Measurements from ENCODE around the gene FNDC5.

FNDC5 gene

GRCh38 chr1:32897082-32898049 lies 26.7 kb upstream of the FNDC5 start:
- no peak for DNase-seq (ENCODE audit: low read depth in 2 of 2)

- no peak for DNase-seq (ENCODE audit: low read depth in 2 of 2)
These were observed 25.7 kb upstream of the FNDC5 start for GRCh38 chr1:32896451-32896850.

DNA sequence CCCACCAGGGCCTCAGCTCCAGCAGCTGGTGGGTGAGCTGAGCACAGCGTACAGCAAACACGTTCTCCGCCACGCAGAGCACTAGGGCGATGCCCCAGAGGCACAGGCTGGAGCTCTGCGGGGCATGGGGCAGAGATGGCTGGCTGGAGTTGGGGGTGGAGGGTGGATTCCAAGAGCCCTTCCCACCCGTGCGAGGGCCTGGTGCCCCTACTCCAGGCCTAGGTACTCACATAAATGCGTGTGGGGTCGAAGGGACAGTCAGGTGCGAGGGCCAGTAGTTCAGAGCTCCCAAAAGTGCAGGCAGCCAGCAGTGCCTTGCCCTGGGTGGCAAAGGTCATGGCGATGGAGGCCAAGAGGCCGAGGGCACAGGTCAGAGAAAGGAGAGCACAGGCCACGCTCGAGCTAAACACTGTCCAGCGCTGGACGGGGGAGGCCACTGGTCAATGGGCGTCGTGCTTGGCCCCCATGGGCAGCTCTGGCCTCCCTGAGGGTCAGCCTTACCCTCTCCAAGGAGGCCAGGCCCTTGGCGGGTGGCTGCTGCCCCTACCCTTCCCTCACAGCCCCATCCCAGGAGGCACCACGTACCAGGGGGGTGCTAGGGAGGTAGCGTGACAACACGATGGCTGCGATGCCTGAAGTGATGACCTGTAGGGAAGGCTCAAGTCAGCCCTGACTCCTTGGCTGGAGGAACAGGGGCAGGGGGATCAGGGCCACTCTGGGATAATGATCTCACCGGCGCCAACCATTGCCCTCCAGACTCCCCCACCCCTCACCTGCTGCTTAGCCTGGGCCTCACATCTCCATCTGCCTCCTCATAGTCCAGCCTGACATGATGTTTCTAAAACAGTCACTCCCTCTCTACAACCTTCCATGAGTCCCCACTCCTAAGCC lies 24.9 kb upstream of the FNDC5 start:
- no peak for DNase-seq (ENCODE audit: low read depth in 2 of 2)

DNA sequence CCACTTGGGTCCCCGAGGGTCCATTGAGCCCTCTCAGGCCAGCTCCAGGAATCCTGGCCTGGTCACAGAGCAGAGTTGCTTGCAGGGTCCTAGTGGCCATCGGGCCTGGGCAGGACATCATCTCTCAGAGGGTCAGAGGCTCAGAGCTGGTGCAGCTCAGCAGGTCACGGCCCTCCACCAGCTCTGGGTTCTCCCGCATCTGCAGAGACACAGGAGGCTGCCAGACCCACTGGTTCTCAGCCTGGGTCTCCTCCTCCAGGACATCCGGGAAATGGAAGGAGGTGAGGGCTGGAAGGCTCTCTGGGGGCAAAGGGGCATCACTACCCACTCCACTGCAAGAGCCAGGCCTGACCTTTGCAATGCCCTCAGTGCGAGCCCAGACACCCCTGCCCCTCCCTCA lies 24.0 kb upstream of the FNDC5 start:
- no peak for DNase-seq (ENCODE audit: low read depth in 2 of 2)

DNA sequence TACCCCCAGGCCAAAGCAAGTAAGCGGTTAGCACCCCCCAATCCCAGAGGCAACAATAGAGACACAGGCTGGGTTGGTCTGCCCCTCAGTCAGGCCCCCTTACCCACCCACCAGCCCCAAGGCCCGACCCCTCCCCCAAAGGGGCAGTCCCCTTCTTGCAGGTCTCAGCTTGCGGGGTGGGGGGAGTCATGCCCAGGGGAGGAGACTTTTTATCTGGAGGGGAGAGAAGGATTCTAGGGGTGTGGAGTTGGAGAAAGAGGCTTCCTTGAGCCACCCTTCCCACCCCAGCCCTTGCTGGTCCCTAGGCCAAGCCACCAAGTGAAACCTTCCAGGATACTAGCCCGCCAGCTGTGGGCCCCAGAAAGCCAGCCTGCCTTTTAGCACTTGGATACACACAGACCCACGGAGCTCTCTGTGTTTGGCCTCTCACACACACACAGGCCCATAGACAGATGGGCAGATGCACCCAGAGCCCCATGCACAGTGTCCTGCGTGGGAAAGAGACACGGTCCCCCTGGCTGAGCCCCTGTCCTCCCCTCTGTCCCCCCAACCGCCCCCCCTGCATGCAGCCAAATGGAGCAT lies 23.4 kb upstream of the FNDC5 start:
- DNase-seq (ENCODE audit: low read depth in 2 of 2), result no peak

GRCh38 chr1:32893198-32894018 lies 22.7 kb upstream of the FNDC5 start:
- no peak for DNase-seq (ENCODE audit: low read depth in 2 of 2)

GRCh38 chr1:32892368-32893197 lies 21.9 kb upstream of the FNDC5 start:
- DNase-seq (ENCODE audit: low read depth in 2 of 2), result peak in 1 of 2 donors; percentile 30

DNA sequence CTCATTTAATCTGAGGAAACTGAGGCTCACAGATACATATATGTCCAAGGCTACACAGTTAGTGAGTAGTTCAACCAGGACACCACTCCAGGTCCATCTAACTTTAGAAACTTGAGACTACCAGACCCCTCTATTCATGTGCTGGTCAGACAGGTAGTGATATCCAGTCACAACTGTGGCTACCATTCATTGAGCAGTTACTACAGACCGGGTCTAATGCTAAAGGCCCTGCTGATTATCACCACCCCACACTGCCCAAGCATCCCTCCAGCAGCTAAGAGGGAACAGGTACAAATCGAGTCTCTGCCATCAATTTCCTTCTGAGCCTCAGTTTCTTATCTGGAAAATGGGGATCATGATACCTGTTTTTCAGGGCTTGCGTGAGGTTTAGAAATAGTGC lies 20.9 kb upstream of the FNDC5 start:
- DNase-seq (ENCODE audit: low read depth in 2 of 2), result no peak

DNA sequence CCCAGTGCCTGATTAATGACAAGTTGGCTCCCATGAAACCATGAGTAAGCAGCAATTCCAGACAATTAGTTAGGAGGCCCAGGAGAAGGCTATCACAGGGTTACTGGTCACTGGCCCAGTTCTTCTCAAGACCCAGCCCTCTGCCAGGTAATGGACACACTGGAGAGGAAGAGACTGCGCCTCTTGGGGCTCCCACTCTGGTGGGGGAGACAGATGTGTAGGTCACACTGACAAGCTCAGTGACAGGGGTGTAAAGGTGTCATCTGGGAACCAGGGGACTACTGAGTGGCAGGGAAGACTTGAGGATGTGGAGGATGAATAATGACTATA lies 20.5 kb upstream of the FNDC5 start:
- DNase-seq (ENCODE audit: low read depth in 2 of 2), result no peak

- no peak for DNase-seq (ENCODE audit: low read depth in 2 of 2)
These were observed 20.0 kb upstream of the FNDC5 start for GRCh38 chr1:32890516-32891240.

DNA sequence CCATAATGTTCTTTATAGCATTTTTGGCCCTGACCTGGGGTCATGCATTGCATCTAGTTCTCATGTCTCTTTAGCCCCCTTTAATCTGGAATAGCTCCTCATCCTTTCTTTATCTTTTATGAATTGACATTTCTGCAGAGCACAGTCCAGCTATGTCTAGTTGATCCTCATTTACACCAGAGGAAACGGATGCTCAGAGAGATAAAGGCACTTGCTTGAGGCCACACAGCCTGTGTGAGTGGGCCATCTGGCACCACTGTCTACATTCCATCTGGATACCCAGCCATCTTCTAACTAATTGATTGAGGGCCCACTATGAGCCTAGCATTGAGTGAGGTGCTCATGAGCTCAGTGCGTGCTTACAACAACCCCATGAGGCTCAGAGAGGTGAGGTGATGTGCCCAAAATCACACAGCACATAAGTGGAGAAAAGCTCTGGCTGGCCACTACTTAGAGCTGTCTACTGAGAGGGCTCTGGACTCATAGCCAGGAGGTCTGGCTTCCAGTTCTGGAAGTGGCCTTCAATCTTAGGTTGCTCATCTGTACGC lies 19.1 kb upstream of the FNDC5 start:
- no peak for DNase-seq (ENCODE audit: low read depth in 2 of 2)

GRCh38 chr1:32888677-32889420 lies 18.1 kb upstream of the FNDC5 start:
- no peak for DNase-seq (ENCODE audit: low read depth in 2 of 2)

- no peak for DNase-seq (ENCODE audit: low read depth in 2 of 2)
These were observed 17.4 kb upstream of the FNDC5 start for GRCh38 chr1:32888134-32888533.

DNA sequence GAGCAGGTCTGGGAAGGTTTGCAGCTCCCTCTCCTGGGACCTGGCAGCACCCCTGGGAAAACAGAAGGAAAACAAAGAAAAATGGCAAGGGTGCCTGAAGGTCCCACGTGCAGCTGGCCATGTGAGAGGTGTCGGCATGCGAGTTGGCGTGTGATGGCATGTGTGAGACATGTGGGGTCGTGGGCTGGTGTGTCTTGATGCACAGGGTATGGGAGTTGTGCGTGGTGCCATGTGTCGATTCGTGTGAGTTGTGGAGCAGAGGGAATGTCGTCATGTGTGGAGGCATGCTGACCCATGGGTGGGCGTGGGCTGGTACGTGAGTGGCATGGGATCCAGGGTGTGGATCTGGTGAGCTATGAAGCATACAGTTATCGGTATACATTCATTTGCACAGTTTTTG lies 16.9 kb upstream of the FNDC5 start:
- no peak for DNase-seq (ENCODE audit: low read depth in 2 of 2)

- no peak for DNase-seq (ENCODE audit: low read depth in 2 of 2)
These were observed 16.2 kb upstream of the FNDC5 start for GRCh38 chr1:32886828-32887414.

DNA sequence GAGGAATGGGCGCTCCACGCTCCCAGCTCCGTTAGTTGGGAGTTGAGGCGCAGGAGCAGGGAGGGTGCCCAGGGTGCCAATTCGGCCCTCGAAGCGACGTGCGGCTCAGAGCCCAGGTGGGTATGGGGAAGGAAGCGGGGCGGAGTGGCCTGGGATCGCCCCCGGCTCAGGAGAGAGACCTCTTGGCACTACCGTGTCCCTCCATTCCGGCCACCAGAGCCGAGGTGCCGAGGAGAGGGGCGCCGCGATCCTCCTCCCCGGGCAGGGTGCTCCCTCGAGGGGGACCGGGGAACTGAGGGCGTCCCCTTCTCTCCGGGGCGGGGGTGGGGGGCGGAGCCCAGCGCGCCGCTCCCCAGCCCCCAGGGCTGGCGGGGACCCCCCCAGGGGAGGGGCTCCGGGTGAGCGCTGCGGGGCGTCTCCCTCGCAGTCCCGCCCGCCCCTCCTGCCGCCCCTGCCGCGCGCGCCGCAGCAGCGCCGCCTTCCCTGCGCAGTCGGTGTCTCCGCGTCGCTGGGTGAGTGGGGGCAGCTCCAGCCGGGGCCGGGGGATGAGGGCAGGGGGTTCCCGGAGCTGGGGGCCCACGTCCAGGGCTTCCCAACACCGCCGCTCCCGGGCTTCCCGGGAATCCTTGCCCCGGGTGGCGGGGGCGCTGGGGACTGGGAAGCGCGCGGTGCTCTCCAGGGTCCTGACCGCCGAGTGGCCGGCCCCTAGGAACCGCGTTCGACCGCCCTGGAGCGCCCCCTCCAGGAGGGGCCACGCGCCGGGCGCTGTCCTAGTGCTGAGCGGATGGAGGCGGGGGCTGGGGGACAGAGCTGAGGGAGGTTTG lies 15.5 kb upstream of the FNDC5 start, which contains the start of gene HPCA:
Gene HPCA (plus strand): TSS at position 488 of the 824 bp plus-strand sequence. CDS start 2,408 bp downstream, outside the sequence.
- no peak for DNase-seq (ENCODE audit: low read depth in 2 of 2)

- DNase-seq (ENCODE audit: low read depth in 2 of 2), result no peak
These were observed 14.9 kb upstream of the FNDC5 start for GRCh38 chr1:32885676-32886003.

GRCh38 chr1:32884726-32885125 lies 14.0 kb upstream of the FNDC5 start:
- no peak for DNase-seq (ENCODE audit: low read depth in 2 of 2)
